Dedifferentiated amniotic fluid mesenchymal stem cell (primary cell): ENCODE measurements around the gene SAPCD1.
A peak's percentile ranks its signal among the peaks of the same experiment; 100 is the strongest.
"Not testable (repeated sequence)": the region's sequence is repeated elsewhere in the genome, so short reads cannot be mapped to it uniquely, and the experiment has no call there.

Experiments
- DNase-seq: peaks from one replicate; pipeline ENCODE4 v3.0.0-alpha.2; 2016; ENCODE audit errors: extremely low spot score

SAPCD1 gene

GRCh38 chr6:31777667-31778050, 15.2 kb downstream of the SAPCD1 start:
- DNase-seq: no peak

DNA sequence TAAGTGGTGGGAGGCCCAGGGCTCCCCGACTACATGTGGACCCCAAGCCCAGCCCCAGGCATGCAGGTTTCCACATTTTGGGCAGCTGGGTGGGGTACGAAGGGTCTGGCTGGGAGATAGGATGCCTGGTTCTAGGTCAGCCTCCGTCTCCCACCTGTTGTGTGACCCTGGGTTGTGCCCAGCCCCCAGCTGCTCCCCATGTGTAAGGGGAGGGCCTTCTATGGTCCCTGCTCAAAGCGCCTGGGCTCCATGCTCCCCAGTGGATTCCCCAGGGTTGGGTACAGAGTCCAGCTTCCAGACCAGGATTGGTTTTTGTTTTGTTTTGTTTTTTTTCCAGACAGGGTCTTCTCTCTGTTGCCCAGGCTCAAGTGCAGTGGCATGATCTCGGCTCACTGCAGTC, 15.7 kb downstream of the SAPCD1 start:
- DNase-seq: no peak

DNA sequence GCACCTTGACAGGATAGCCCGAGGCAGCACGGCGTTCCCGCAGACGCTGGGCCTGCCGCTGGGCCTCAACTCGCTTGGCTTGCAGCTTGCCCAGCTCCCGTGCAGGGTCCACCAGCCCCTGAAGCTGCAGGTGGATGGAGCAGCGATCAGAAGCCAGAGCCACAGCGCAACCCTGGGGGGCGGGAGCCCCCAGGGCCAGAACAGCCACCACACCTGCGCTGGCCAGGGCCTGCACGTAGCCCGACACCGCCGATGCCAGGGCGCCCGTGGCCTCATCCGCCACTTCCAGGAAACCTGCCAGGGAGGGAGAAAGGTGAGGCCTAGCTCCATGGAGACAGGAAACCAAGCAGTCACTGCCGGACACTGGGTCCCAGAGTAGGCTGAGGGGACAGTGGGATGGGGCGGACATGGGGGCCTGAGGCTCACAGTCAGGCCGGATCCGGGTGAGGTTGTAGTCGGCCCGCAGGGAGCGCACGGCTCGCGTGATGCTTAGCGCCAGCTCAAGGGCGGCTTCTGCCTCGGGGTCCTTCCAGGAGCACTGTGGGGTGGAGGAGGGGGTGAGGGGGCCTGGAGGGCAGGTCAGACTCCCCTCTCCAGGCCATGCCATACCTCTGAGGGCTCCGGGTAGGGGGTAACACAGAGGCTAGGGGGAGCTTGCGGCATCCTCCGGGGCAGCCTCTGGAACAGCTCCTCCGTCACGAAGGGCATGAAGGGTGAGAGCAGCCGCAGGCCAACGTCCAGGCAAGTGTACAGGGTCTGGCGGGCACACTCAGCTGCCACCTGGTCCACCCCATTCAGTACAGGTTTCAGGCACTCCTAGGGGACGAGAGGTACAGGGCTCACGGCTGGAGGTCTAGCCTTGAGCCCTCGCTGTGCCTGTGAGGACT, 16.8 kb downstream of the SAPCD1 start:
- no peak for DNase-seq

DNA sequence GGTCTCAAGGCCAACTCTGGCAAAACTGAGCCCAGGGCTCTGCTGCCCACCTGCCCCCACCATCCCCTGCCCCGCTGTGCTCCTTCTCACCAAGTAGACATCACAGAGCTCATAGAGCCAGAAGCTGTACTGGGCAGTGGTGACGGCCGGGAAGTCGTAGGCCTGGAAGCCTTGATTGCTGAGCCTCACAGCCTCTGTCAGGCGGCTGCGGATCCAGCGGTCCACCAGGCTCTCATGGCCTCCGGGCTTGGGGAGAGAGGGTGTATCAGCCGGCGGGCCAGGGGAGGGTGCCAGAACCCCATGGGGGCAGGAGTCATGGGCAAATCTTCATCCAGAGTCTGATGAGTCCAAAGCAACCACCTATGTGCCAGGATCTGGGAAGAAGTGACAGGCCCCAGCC, 17.5 kb downstream of the SAPCD1 start:
- DNase-seq: no peak

DNA sequence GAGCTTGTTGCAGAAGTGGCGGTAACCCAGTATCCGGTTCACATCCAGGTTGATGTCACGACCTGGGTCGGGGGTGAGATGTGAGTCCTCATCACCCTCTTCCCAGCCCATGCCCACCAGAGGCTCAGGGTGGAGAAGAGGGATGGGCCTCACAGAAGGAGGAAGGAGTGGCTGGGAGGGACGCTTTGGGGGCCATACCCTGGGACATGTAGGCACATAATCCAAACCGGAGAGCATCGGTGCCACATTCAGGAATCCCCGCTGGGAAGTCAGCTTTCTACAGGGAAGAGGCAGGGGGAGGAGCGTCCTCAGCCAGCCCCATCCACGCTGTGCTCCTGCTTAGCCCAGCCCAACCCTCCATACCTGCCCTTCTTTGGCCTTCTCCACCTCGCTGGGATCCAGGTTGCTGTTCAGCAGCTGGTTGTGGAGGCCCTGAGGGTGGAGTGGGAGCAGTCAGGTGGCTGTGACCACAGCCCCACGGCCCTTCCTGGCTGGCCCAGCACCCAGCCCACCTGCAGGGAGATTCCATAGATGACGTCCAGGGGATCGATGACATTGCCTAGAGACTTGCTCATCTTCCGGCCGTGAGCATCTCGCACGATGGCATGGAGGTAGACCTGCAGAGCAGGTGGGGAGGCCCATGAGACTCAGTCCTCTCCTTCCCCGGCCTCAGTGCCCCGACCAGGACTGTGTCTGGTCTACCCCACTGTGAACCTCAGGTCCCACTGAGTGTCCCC, 18.2 kb downstream of the SAPCD1 start:
- no peak for DNase-seq

- DNase-seq: no peak
These were observed 19.0 kb downstream of the SAPCD1 start for GRCh38 chr6:31781244-31782125.

DNA sequence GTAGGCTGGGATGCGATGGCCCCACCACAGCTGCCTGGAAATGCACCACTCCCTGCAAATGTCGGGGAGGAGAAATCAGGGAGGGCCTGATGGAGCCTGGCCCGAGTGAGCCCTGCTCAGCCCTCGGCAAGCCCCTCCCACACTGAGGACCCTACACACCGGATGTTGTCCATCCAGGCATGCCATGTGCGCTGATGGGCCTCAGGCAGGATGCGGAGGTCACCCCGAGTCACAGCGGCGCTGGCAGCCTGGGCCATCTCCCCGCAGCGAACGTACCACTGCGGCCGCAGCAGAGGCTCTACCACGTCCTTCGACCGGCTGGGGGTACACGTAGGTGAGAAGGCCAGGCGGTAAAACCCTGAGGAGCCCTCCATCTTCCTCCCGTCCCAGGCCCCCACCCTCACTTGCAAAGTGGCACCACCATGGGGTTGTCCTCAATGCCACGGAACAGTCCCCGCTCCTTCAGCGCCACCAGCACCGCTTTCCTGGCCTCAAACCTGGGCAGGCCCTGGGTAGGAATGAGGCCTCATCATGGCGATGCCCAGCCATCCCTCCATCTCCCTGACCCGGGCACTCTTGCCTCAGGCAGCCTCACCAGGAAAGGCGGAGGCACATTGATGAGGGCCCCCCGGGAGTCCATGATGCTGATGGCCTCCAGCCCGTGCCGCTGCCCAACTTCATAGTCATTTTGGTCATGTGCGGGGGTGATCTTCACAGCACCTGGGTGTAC, 19.8 kb downstream of the SAPCD1 start:
- DNase-seq: no peak

DNA sequence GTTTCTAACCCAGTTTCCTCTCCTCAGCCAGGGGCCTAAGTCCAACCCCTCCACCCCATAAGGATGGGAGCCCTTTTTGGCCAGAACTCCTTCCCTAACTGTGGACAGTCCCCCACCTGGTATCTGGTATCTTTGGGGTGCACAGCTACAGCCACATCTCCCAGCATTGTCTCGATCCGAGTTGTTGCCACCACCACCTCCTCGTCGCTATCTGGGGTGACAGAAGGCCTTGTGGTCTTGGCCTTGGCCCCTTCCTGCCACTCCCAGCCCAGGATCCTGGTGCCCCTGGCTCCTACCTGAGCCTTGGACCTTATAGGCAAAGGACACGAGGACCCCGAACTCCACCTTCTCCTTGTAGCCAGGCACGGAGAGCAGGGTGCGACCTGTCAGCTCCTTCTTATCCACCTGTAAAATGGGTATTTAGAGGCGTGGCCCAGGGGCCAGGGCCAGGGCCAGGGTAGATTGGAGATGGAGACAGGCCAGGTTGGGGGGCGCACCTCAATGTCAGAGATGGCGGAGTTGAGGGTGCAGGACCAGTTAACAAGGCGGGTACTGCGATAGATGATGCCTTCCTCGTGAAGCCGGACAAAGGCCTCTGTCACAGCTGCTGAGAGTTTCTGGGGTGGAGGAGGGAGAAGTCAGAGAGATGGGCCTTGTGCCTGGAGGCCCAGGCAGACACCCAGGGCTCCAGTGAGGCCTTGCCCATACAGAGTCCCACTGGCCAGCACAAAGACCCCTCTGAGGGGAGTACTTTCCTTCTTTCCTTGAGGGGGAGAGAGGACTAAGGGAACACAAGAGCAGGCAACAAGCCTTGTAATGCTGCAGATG, 21.9 kb downstream of the SAPCD1 start:
- no peak for DNase-seq

GRCh38 chr6:31785475-31785874, 23.0 kb downstream of the SAPCD1 start:
- no peak for DNase-seq

GRCh38 chr6:31791324-31792089, 29.1 kb downstream of the SAPCD1 start:
- DNase-seq: peak; percentile 40

- DNase-seq: no peak
These were observed 29.6 kb downstream of the SAPCD1 start for GRCh38 chr6:31792090-31792374.

DNA sequence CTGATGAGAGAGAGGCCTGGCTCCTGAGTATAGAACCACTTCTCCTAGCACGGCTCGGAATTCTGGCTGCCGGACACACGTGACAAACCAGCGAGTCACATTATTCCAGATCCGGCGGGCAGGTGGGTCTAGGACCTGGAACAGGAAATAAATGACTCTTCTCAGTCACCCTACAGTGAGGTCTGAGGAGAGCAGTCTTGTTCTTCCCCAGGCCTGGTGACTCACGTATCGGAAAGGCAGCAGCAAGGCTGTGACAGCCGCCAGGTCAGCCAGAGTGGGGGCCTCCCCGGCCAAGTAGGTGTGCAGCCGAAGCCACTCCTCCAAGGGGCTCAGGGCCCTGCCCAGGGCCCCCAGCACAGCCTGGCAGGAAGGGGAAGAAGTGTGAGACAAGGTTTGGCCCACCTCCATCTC, 30.3 kb downstream of the SAPCD1 start:
- no peak for DNase-seq

DNA sequence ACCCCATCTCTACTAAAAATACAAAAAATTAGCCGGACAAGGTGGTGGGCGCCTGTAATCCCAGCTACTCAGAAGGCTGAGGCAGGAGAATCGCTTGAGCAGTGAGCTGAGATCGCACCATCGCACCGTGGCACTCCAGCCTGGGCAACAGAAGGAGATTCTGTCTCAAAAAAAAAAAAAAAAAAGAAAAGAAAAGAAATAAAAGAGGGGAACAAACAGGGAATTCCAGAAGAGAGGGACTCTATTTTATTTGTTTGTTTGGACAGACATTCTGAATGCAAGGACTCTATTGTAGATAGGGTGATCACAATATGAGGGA, 31.4 kb downstream of the SAPCD1 start:
- DNase-seq: not testable (repeated sequence)

DNA sequence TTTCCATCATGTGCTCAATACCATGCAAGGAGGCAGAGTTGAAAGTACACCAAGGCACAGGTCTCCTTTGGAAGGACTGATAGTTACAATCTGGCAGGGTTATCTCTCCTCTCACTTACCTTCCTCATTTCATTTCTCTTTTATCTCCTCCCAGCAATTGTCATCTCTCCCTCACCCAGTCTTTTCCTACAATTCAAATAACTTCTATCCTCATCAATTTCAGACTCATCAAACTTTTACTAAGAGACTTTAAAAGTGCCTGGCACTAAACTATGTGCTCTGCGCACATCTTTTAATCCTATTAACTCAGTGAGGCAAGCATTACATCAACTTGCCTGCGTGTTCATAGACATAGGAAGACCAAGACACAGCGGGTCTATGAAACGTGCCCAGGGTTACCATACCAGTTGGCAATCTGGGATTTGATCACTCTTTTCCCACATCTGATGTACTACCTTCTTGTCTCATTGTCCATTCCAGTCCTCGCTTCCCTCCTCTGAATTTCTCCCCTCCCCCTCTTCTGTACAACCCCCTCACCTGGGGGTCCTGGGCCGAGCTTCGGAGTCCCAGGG, 31.9 kb downstream of the SAPCD1 start:
- DNase-seq: peak; percentile 38

GRCh38 chr6:31794866-31795615, 32.6 kb downstream of the SAPCD1 start:
- DNase-seq: no peak

DNA sequence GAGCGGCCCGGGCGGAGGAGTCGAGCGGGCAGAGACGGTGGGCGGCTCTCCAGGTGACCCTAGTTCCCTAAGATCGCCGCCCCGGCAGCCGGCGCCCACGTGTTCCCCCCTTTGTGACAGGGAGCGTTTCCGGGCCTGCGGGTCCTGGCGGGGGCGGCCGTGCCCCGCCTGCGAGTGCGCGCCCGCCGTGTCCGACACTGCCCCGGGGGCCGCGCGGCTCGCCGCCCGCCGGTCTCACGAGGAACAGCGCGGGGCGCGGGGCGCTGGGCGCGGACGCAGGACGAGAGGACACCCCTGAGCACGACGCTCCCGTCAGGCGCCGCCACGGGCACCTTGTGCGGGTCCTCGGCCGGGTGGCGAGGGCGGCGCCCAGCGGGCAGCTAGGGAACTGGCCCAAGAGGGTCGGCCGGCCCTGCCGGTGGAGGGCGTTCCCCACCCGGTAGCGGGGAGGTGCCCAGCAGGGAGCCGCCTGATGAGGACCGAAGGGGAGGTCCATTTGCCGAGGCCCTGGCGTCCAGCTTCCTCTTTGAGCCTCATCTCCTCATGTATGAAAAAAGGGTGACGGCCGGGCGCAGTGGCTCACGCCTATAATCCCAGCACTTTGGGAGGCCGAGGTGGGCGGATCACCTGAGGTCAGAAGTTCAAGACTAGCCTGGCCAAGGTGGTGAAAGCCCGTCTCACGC, 33.3 kb downstream of the SAPCD1 start, which contains the start of gene VARS1:
Gene VARS1 (minus strand): TSS at position 137 of the 683 bp plus-strand sequence. CDS start 535 bp downstream, outside the sequence.
- DNase-seq: peak; percentile 79

DNA sequence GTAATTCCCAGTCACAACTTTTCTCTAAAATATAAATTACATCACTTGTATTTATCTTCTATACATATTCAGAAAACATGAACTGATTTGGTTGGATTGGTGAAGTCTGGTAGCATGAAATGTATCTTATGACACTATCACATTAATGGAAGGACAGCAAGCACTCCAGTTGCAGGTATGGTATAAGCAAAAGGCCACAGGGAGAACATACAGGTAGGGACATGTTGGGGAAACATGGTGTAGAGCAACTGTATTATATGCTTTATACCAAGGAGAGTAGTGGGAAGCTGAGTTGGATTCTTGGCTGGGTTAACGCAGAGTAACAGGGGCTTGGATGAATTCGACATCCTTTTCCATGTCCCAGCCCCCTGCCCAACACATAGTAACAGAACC, 34.5 kb downstream of the SAPCD1 start:
- no peak for DNase-seq

GRCh38 chr6:31797588-31797987, 35.1 kb downstream of the SAPCD1 start:
- DNase-seq: no peak
